GM18951 (cell line): Measurements from ENCODE around the gene KCNMA1.

Experiments
- POLR2A ChIP-seq: IDR thresholded peaks from 4 replicates; pipeline ENCODE4 v1.6.1; 2011; ENCODE audit warnings: mild to moderate bottlenecking; ENCODE audit not compliant: insufficient read length, insufficient read depth; ENCODE audit errors: extremely low read depth
- in situ Hi-C: fragments of 300-500 bp; cut with MboI; formaldehyde crosslinking; loops from one replicate; pipeline ENCODE4 v1.12.0; 2022; ENCODE audit warnings: low sequenced_read_pairs, mixed read lengths, inconsistent platforms; ENCODE audit not compliant: unreplicated experiment

The KCNMA1 gene

DNA sequence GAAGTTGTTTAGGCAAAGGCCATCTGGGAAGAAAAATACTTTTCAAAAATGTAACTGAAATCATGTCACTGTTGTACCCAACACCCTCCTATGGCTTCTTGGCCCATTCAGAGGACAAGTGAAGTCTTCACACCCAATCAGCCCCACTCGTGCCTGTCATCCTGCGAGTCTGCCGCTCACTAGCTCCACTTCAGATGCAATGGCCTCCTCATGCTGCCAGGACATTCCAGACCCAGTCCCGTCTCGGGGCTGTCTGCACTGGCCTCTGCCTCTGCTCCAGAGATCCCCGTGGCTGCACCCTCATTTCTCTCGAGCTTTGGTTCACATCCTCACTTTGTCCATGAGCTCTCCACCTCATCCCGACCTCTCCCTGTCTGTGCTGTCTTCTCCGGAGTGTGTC lies 227.1 kb downstream of the KCNMA1 start:
- in situ Hi-C loops: no loop called here
- no peak for TF ChIP-seq POLR2A

DNA sequence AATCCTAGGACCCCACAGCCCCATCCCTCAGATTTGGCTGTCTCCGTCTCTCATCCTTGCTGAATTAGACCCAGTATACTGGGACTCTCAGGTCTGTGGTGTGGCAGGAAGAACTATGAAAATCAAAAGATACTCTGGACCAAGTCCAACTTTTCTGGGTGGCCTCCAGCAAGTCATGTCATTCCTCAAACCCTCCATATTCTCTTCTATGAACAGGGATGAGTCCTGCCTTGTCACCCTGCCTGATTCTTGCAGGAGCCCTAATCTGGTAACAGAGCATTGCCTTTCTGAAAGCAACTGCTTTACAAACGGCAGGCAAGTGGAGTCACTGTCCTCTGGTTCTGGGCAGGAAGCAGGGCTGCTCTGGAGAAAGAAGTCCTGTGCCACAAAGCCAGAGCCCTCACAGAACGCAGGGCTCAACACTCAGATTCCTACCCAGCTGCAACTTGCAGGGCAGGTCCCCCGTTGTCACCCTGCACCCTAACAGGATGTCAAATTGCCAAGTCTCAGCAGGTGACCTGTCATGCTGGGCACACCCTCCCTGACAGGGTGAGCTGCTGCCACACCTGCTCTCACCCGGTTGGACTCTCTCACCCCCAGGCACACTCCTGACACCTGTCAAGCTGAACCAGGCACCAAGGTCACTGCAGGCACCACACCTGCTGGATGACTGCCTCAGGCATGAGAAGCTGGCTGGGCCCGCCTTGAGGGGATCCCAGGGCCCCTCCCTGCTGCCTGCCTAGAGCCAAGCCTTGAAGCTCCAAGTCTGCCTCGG lies 227.7 kb downstream of the KCNMA1 start:
- TF ChIP-seq POLR2A: no peak
- in situ Hi-C loops: no loop called here

DNA sequence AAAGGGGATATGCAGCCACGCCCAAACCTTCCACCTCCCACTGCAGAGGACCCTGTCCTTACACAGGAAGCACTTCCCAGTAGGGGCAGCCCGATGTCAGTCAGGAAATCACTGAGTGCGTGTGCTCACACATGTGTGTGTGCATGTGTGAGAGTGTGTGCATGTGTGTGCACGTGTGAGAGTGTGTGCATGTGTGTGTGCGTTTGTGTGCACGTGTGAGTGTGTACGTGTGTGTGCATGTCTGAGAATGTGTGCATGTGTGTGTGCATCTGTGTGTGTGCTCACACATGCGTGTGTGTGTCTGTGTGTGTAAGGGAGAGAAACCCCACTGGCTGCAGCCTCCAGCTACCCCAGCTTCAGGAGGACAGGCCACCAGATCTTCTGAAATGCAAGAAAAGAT lies 229.3 kb downstream of the KCNMA1 start:
- in situ Hi-C loops: no loop called here
- TF ChIP-seq POLR2A: no peak

DNA sequence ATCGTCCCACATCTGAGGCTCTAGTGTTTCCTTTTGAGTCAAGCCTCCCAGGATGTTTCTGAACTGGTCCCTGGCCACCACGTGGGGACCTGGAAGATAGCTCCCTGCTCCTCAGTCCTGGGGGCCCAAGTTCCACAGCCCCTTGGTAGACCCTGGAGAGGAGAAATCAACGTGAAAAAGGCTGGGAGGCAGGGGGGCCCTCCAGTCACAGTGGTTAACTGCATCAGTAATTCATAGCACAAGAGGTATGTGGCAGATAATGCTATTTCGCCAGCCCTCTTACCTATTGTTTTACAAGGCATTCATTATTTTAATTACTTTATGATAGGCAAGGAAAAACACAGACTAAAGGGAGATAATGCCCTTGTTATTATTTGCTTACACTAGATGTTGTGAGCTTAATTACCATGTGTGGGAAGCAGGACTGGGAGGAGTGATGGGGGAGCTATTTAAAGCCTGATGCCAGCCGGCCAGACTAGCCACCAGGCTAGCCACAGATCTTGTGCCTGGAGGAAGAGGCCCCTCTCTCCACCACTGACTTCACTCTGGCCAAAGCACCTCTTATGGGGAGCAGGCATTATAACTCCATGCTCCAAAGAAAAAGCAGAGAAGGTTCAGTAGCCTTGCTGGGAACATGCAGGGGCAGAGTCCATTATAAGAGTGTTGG lies 230.7 kb downstream of the KCNMA1 start:
- no peak for TF ChIP-seq POLR2A
- in situ Hi-C loops: no loop called here

DNA sequence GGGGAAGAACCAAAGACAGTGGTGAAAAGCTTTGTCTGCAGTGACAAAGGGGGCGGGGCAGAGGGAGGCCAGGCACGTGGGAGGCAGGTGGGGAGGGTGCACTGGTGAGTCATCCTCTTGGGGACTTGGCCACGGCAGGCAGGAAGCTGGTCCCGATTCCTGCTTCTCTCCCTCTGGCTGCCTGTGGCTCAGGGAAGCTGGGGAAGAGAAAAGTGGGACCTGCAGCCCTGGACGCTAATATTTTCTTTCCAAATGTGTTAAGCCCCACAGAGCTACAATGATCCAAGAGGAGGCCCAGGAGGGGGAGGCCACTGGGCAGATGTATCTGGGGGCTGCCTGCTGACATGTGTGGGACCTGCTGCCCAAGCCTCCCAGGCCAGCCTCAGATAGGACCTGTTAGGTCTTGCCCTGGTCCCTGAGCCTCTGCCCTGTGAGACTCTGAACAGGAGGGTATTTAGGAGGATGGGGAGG lies 231.8 kb downstream of the KCNMA1 start:
- in situ Hi-C loops: no loop called here
- TF ChIP-seq POLR2A: no peak

DNA sequence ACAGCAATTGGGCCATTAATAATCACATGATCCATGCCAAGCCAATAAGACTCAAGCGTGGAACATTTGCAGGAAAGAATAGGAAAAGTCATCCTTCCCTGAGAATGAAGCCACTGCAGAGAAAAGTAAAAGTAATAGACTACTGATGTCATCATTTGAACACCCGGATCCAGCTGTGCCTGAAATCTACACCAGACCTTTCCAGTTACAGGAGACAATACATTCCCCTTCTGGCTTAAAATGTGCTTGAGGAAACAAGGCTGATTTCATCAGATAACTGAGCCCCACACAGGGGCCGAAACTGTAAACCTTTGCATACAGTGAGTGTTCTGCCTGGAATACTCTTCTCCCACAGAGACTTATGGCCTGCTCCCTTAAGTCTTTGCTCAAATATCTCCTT lies 232.8 kb downstream of the KCNMA1 start:
- in situ Hi-C loops: no loop called here

DNA sequence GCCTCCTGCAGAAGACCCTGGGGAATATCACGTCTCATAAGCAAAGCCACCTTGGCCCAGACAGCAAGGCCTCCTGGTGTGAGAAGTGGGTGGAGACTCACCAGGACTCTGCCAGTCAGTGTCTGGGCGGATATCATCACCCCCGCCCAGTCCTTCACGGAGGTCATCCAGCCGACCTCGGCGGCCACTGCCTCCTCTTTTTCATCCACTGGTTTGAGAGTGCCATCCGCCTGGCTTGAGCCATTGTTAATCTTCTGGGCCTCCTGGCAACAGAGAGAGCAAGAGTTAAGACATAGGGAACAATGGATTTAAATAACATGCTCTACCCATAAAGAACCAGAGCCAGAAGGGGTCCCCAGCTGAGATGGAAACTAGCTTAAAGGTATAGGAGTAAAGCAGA lies 233.8 kb downstream of the KCNMA1 start:
- no peak for TF ChIP-seq POLR2A
- in situ Hi-C loops: no loop called here

More for the DNA sequence above, 232.8 kb downstream of the KCNMA1 start:
- no peak for TF ChIP-seq POLR2A

DNA sequence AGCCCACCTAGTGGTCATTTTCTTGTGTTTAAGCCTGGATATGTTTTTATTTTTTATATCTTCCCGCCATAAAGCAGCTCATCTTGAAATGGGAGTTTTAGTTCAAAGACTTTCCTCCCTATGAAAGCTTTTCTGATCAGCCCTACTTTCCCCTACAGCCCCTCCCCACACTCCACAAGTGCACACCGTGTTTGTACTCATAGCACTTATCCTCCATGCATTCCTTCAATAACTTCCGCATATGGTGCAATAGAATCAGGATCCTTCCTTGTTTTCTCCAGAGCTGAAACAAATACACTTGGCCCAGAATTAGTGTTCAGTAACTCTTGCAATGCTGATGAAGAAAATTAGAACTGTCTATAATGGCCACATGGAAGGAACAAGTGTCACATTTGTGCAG lies 235.9 kb downstream of the KCNMA1 start:
- in situ Hi-C loops: no loop called here
- TF ChIP-seq POLR2A: no peak

DNA sequence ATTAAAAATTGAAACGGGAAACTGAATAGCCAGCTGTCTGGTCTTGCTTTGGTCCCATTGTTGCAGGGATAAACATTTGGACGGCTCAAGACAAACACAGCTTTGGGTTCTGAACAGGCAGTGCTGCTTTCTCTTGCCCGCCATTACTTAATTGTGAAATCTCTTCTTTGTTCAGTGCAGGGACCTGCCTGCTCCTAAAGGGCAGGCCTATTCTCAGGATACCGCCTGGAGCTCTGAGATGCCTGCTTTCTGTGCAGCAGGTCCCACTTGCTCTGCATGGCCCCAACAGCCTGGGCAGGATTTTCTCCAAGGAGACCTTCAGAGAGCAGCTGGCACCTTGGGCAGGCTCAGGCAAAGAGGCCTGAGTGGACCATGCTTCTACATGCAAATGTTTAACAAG lies 237.6 kb downstream of the KCNMA1 start:
- TF ChIP-seq POLR2A: no peak
- in situ Hi-C loops: no loop called here

DNA sequence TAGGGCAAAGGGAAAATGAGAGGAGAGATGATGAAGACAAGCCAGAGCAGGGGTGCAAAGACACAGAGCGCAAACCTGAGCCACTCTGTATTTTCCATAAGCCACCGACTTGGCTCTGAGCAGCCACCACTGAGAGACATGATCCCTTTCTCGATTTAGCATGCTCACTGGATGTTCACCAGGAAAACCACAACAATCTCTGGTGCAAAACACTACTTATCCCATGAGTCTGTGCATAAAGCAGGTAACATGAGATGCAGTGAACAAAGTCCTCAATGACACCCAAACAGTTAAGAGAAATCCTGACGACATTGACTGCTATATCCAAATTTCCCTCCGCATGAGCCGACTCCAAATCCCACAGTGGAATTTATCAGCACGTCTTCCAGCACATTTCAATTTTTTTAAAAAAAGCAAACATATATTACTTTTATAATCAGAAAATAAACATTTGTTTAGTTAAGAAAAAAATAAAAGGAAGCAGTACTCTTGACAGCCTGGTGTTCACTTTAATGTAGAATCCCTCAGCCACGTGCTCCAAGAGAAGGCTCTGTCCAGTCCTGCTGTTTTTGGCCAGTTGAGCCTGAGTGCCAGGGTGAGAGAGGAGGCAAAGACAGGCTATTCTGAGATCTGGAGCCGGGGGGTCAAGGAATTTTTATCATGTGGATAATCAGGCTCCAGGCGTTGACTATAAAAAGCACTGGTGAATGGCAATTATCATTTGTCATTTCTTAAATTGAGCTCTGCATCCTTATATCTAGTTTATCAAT lies 238.4 kb downstream of the KCNMA1 start:
- in situ Hi-C loops: no loop called here
- no peak for TF ChIP-seq POLR2A

DNA sequence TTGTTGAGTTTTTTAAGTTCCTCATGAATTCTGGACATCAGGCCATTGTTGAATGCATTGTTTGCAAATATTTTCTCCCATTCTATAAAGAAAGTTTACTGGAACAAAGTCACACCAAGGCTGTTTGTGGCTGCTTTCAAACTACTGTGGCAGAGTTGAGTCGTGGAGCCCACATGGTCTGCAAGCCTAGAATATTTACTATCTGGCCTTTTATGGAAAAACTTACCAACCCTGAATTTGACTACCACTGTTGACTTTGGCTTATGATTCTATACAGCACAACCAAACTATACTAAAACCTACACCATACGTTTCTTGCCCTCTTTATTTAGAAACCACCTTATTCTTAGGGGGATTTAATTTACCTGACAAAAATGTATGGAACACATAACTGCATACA lies 239.1 kb downstream of the KCNMA1 start:
- TF ChIP-seq POLR2A: no peak
- in situ Hi-C loops: no loop called here

DNA sequence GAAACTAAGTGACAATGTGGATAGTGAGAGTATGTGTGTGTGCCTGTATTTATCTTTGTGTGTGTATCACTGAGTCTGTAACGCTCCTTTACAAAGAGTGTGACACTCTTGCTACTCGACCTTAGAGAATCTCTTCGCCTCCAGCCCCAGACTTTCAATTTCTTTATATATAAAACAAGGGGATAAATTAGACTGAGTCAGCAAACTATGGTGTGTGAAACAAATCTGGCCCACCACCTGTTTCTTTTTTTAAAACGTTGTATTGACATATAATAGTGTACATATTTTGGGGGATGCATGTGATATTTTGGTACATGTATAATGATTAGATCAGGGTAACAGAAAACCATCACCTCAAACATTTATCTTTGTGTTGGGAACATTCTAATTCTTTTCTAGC lies 240.5 kb downstream of the KCNMA1 start:
- no peak for TF ChIP-seq POLR2A
- in situ Hi-C loops: no loop called here

DNA sequence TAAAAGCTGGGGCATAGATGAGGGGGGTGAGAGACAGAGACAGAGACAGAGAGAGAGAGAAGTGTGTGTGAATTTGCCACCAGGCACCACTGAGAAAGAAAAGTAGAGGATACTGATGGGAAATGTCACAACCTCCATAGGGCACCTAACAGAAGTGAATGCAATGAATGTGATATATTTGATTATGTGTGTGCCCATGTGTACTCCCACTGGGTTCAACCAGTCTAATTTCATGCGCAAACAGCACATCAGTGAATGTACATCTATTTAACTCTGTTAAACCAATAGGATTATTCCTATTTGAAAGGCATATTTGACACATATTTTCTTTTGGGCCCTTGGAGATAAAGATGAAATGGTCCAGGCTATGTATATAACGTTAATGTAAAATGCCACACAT lies 241.3 kb downstream of the KCNMA1 start:
- in situ Hi-C loops: no loop called here
- TF ChIP-seq POLR2A: no peak
